AG09319 (cell line): ENCODE data around the gene IQSEC3.
"Not testable (repeated sequence)": the region's sequence is repeated elsewhere in the genome, so short reads cannot be mapped to it uniquely, and the experiment has no call there.

Experiments
- DNase-seq: peaks from one replicate; pipeline ENCODE4 v3.0.0-alpha.2; 2010; ENCODE audit warnings: low read depth; ENCODE audit errors: extremely low read depth
- CTCF ChIP-seq: IDR thresholded peaks from 2 replicates; pipeline ENCODE4 v1.5.1; 2011; ENCODE audit warnings: low read depth, mild to moderate bottlenecking, inconsistent platforms, low read length, moderate library complexity

IQSEC3 gene

GRCh38 chr12:129001-129400 lies 62.4 kb downstream of the IQSEC3 start:
- DNase-seq, result no peak
- TF ChIP-seq CTCF, result no peak

GRCh38 chr12:130519-130918 lies 64.0 kb downstream of the IQSEC3 start:
- TF ChIP-seq CTCF, result no peak
- DNase-seq, result no peak

- DNase-seq, result no peak
- no peak for TF ChIP-seq CTCF
Observed at GRCh38 chr12:131008-131407, 64.4 kb downstream of the IQSEC3 start.

GRCh38 chr12:131732-132495 lies 65.3 kb downstream of the IQSEC3 start:
- no peak for DNase-seq
- TF ChIP-seq CTCF, result no peak

- DNase-seq, result not testable (repeated sequence)
Observed at GRCh38 chr12:133616-134232, 67.2 kb downstream of the IQSEC3 start.

- DNase-seq, result no peak
- no peak for TF ChIP-seq CTCF
Observed at GRCh38 chr12:135138-135537, 68.6 kb downstream of the IQSEC3 start.

GRCh38 chr12:138171-138897 lies 71.8 kb downstream of the IQSEC3 start:
- TF ChIP-seq CTCF, result no peak
- no peak for DNase-seq
